Ramos (cell line): ENCODE data around the gene AGPAT4.

Experiments used
- in situ Hi-C: fragments of 300-500 bp; cut with MboI; formaldehyde crosslinking; loops from one replicate; pipeline ENCODE4 v1.14.3; 2022; ENCODE audit warnings: low sequenced_read_pairs; ENCODE audit not compliant: unreplicated experiment

The AGPAT4 gene

GRCh38 chr6:161091972-161092701 lies 181.7 kb downstream of the AGPAT4 start:
- in situ Hi-C loops, result no loop called here

GRCh38 chr6:161091151-161091550 lies 182.7 kb downstream of the AGPAT4 start:
- in situ Hi-C loops, result no loop called here

DNA sequence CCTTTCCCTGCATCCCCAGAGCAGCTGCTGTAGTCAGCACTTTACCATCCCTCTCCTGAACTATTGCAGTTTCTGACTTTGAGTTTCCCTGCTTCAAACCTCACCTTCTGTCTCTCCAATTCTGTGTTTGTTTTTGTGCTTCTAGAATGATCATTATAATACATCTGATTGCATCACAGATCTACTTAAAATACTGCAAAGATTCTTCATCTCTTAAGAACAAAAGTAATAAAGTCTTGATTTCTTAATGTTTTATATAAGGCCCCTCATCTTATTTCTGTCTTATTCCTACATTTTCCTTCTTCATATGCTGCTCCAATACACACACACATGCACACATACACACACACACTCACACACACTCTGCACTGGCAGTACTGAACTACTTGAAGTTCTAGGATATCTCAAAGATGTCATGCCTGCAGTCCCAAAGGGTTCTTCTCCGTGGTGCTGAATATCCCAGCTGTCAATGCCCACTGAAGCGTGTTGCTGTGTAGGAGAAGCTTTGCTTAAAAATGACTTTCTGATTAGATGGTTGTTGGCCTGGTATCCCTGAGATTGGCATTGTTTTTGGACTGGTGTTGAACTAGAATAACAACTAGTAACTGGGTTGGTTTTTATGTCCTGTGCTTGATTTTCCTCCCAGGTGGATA lies 185.1 kb downstream of the AGPAT4 start:
- in situ Hi-C loops, result no loop called here

DNA sequence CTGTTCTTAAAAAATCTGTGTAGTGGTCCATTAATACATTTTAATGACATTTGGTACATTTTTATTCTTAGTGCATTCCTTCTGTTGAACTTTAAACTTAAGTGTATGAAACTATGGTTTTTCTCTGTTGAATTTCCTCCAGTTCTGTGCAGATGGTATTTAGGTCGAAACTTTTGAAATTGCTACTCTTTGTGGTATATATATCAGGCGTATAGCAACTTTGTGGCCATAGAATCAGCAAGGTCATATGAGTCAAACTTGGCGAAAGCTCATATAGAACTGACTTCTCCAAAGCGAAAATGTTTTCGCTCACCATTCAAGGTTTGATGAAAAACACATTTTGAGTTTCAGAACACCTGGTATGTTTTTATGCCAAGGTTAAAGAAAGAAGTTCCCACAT lies 188.6 kb downstream of the AGPAT4 start:
- in situ Hi-C loops, result no loop called here

GRCh38 chr6:161082215-161082614 lies 191.6 kb downstream of the AGPAT4 start:
- in situ Hi-C loops, result no loop called here

DNA sequence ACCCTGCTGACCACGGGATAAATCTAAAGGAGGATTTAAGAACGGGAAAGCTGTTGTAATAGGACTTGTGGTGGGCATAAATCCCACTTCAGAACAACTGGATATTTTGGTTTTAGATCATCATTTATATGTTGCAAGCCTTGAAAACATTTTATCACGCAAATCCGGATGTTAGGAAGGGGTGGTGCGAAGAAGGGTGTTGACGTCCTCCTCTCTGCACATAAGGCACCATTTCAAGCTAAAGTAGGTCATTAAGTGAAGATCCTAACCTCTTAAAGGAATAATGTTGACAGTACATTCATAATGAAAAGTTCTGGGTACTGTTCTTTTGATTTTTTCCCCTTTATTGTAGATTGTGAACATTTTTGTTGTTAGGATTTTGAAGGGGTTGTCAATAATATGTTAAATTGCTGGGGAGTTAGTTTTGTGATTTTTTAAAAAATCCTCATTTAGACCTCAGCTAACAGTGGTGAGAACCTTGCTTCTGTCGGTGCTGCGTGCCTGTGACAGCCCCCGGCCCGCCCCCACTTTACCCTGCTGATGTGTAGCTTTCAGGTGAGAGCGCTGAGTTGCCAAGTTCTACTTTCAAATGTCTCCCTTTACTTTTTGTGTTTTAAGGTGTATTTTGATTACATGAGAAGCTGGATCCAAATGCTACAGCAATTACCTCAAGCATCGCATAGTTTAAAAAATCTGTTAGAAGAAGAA lies 193.4 kb downstream of the AGPAT4 start:
- in situ Hi-C loops, result no loop called here
